ENCODE measurements around the gene FAM240A.

DNA sequence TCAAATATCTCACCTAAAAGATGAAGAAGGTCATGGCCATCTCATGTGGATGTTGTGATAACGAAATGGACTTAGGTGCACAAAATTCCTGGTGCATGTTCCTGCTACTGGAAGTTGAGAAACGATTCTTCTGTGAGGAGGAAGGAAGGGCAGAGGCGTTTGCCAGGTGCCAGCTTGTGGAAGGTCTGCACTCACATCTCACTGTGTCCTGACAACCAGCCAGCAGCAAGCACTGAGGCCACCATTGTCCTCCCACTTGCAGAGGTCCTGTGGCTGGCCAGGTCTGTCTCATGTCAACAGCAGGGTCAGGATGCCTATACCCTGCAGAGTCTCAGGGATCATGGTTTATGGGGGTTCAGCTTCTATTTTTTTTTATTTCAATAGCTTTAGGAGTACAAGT, 3.7 kb downstream of the FAM240A start:
- TF ChIP-seq, protein P1, sequence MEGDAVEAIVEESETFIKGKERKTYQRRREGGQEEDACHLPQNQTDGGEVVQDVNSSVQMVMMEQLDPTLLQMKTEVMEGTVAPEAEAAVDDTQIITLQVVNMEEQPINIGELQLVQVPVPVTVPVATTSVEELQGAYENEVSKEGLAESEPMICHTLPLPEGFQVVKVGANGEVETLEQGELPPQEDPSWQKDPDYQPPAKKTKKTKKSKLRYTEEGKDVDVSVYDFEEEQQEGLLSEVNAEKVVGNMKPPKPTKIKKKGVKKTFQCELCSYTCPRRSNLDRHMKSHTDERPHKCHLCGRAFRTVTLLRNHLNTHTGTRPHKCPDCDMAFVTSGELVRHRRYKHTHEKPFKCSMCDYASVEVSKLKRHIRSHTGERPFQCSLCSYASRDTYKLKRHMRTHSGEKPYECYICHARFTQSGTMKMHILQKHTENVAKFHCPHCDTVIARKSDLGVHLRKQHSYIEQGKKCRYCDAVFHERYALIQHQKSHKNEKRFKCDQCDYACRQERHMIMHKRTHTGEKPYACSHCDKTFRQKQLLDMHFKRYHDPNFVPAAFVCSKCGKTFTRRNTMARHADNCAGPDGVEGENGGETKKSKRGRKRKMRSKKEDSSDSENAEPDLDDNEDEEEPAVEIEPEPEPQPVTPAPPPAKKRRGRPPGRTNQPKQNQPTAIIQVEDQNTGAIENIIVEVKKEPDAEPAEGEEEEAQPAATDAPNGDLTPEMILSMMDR (IDR thresholded peaks at IDR 0.05) = no peak
- TF ChIP-seq POLR2AphosphoS5 (IDR thresholded peaks at IDR 0.05) = no peak

Data from transverse colon (tissue), 4 donors.